Testis (tissue), 2 donors: ENCODE measurements around the gene GRK3.

Experiments
- CTCF ChIP-seq, 3 experiments: fragments of 450-650 bp in 2 of 3; fragments of 200-600 bp in 1 of 3; sonication (generic) in 1 of 3; IDR thresholded peaks; one replicate each; pipeline ENCODE4 v1.5.1; 2016 to 2019; ENCODE audit warnings: antibody characterized with exemption in 3 of 3, mild to moderate bottlenecking in 2 of 3, moderate library complexity in 1 of 3
- POLR2A ChIP-seq: fragments of 450-650 bp; IDR thresholded peaks from one replicate; pipeline ENCODE4 v1.6.1; 2017; ENCODE audit warnings: antibody characterized with exemption, mild to moderate bottlenecking, moderate library complexity

GRCh38 chr22:25680956-25681355 is 116.5 kb downstream of the GRK3 start:
- TF ChIP-seq CTCF (IDR thresholded peaks at IDR 0.05) = no peak
- no peak for TF ChIP-seq POLR2A
